Anterior cingulate cortex (tissue), 58 donors: ENCODE data around the gene FBXO10.
"Not testable (repeated sequence)": the region's sequence is repeated elsewhere in the genome, so short reads cannot be mapped to it uniquely, and the experiment has no call there.

Experiments used
- DNase-seq, 58 donors: peaks; one replicate each; lab custom pipeline; 2025; lab: John Stamatoyannopoulos, UW

Gene FBXO10

DNA sequence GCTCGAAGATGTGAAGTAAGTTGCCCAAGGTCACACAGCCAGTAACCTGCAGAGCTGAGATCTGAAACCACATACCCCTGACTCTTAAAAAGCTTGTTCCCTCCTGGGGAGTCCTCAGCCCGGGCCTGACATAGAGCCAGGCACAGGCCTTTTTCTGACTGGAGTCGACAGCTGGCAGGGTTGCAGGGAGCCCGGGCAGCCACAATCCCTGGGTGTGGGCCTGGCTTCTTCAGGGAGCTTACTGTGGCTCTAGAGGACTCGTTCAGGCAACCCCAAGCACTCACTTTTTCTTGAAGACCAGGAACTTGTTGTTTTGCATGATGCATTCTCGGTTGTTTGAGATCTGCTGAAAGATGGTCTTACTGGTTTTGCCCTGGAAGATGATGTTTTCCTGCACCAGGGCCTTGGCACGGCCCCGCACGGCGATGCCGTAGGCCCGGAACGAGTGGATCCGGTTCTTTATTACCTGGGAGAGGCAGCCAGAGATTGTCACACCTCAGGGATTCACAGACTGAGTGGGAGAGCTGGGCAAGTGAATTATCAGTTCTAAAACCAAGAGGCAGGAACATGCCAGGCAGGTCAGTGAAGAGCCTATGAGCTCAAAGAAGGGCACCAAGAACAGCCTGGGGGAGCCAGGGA is 60.4 kb downstream of the FBXO10 start:
- DNase-seq = no peak

DNA sequence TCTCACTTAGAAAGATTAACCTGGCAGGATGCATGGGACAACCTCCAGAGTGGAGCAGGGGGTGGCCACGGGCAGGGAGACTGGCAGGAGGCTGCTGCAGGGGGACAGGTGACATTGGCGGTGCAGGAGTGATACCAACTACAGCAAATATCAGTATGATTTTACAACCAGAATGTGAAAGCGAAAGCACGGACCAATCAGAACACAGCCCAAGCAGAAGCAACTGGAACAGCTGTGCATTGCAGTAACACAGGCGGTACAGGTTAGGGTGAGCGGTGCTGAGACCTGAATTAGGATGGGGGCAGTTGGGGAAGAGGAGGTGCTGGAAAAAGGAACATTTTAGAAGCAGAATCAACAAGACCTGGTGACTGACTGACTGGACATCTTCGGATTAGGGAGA is 61.2 kb downstream of the FBXO10 start:
- DNase-seq = no peak

DNA sequence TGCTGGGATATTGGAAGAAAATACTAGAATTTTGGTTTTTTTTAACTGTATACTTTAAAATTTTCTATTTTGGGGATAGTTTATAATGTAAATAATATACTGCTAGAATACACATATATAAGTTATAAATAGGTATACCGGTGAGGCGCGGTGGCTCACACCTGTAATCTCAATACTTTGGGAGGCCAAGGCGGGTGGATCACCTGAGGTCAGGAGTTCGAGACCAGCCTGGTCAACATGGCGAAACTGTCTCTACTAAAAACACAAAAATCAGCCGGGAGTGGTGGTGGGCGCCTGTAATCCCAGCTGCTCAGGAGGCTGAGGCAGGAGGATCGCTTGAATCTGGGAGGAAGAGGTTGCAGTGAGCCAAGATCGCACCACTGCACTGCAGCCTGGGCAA is 61.8 kb downstream of the FBXO10 start:
- not testable (repeated sequence) for DNase-seq

DNA sequence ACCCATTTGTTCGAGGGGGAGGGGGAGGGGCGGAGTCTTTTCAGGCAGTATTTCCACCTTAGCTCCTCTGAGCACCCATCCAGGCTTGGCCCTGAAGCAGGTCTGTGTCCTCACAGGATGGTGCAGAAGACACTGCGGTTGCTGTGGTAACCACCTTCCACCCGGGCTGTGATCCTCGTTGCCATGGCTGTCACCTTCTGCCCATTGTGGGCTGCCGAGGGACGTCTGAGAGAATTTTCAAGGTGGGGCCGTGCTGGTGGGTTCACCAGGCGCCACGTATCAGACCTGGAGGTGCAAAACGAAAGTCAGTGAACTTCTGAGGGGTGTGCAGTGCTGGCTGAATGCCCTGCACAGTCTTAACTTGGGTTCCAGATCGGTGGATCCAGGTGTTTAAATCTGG is 63.7 kb downstream of the FBXO10 start:
- no peak for DNase-seq

DNA sequence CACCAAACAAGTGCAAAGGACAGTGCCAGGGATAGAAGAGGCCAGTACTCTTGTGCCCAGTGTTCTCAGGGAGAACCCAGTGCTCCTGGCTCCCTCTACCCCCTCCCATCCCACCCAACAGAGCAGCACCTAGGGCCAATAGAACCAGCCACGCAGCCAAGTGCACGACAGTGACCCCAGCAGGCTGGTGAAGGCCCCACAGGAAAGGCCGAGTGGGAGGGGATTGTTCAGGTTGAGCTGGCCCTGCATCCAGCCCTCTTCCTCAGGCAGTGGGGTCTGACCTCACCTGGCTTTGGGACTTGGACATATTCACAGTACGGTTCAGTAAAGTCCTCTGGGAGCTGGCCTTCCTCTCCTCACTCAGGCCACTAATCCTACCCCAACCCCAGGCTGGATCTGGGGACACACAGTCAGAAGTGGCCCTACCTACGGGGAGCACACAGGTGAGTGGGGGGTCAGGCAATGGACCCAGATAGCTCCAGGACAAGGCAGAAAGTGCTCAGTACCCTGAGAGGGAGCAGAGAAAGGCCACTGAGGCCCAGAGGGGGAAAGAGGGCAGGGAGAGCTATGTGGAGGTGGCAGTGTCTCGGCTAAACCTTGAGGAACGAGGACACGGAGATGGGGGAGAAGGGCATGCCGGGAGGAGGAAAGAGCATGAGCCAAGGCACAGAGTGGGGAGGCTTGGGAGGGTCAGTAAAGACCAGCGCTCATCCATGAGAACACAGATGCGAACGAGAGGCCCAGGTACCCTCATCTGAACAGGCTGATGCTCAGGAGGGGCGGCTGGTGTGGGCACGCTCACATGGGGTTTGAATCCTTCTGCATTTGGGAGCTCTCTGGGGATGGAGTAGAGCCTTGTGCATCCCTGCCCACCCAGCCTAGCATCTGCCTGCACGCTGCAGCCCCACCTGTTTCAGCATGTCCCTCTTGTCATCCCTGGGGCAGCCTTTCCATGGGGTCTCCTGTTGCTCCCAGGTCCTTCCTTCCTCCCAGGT is 64.9 kb downstream of the FBXO10 start:
- no peak for DNase-seq

DNA sequence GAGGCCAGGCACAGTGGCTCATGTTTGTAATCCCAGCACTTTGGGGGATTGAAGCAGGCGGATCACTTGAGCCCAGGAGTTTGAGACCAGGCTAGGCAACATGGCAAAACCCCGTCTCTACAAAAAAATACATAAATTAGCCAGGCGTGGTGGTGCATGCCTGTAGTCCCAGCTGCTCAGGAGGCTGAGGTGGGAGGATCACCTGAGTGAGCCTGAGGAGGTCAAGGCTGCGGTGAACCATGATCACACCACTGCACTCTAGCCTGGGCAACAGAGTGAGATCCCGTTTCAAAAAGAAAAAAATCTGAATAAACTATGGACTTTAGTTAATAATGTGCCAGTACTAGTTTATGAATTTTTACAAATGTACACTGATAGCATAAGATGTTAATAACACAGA is 66.1 kb downstream of the FBXO10 start:
- DNase-seq = not testable (repeated sequence)

DNA sequence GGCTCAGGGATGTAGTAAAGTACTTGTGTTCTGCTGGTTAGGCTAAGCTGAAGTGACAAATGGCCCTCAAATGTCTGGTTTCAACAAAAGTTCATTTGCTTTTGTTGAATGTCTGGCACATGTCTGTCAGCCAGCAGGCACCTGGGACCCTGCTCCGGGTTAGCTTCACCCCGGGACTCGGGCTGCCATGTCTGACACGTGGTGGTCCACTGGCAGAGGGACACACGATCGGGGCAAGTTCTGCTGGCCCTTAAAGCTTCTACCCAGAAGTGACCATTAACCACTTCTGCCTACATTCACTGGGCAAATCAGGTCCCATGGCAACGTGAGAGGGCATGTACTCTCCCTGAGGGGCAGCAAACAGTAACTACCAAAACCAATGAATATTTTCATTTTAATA is 66.6 kb downstream of the FBXO10 start:
- DNase-seq = no peak

DNA sequence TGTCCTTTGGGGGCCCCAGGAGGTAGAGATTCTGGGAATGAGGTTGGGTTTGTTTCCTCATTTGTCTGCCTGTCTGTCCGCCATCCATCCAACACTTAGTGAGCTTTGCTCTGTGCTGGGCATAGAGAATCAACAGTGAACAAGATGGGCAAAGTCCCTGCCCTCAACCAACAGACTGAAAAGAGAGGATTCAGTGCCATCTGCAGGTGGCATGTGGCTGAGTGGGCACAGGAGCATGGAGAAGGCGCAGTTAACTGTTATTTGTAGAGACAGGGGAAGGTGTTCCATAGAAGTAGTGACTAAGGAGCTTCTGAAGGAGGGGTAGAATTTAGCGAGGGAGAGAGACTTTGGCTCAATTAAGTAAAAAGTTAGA is 67.4 kb downstream of the FBXO10 start:
- peak in 1 of 58 donors; percentile 4 for DNase-seq

DNA sequence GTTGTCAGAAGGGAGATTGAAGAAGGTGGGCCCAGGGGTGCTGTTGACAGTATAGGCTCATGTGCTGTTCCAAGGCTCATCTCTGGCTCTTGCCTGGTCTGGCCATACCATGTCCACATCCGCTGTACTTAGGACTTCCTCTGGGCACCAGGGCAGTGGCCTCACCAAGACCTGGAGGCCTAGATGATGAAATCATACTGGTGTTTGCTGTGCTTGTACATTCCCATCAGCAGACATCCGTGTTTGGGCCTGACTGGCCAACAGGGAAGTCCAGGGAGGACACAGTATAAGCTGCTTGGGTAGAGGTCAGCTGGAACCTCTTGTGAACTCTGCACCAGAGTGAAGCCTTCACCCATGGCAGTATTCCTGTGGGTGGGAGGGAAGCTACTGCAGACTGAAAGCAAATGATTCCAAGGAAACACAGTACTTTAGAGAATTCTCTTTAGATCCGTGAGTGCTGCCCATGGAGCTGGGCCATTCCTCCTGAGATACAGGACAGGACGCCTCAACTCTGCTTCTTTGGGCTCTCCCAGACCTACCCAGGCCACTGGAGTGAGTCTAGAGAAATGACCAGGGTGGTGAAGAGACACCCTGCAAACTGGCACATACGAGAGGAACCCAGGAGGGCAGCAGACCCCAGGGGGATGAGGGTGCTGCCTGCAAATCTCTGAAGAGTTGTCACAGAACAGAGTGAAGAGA is 67.9 kb downstream of the FBXO10 start:
- no peak for DNase-seq

DNA sequence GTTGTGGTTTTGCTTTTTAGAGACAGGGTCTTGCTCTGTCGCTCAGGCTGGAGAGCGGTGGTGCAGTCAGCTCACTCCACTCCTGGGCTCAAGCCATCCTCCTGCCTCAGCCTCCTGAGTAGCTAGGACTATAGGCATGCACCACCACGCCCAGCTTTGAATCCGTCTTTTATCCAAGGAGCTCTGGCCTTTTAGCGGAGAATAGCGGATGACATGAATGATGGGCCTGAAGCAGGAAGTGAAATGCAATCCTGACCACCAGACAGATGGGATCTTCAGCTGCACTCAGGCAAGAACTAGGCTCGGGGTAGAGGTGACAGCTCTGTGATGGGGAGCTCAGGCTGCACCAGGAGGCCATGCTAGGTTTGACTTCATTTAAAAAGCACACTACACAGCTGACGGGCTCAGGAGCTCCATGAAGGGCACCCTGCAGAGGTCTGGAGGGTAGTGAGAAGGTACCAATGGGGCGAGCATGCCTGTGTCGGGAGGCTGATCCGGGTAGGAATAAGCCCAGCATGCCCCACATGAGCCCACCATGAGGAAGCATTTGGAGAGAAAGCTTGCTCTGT is 68.5 kb downstream of the FBXO10 start:
- DNase-seq = no peak

DNA sequence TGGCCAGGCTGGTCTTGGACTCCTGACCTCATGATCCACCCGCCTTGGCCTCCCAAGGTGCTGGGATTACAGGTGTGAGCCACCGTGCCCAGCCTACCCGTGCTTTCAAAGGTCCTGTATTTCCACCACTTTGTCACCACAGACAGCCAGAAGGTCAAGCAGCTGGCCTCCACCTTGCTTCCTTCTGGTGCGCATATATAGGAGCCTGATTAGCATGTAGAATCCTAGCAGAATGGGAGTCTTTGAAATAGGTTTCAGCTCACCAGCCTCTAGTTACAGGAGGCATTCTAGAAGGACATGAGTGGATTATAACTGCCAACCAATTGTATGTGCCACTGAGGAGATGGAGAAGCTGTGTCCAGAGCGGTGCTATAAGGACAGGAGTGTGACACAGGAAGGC is 71.6 kb downstream of the FBXO10 start:
- no peak for DNase-seq

DNA sequence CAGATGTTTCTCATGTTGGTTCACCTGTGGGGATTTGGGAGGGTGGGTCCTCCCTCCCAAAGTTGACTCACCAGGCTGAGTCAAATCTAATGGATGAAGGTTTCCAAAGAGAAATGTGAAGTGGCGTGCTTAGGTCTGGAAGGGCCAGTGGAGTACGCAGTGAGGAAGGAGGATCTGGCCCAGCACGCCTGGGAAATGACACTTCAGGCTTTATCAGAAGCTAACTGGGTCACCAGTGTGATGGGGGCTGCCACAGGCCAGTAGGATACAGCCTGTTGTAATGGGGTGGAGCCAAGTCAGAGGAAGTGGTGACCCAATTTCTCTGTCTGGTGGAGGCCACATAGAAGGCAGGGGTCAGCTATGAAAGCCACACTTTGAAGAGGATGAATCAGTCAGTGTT is 72.4 kb downstream of the FBXO10 start:
- DNase-seq = no peak

DNA sequence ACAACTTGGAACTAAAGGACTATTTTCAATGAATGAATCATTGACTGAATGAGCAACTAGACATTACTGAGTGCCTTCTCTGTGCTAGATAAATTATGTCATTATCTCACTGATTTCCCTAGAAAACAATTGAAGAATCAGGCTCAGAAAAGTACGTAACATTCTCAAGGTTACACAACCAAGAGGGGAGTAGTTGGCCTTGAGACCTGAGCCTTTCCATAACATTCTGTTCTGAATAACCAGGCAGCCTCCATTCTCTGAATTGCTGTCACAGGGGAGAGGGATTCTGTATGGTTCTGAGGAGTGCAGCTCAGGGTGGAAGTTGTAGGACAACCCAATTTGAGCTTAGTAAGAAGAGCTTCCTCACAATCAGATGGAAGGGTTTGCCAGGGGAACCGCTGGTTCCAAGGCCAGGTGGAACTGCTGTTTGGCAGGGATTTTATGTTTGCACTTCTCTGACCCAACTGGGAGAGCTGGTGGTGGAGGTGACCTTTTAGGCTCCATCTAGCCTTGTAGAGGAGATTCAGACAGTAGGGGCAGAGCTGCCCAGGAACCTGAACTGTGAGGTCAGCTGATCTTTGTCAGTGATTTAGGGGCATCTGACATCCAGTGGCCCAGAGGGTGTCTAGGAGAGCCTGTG is 74.1 kb downstream of the FBXO10 start:
- no peak for DNase-seq

DNA sequence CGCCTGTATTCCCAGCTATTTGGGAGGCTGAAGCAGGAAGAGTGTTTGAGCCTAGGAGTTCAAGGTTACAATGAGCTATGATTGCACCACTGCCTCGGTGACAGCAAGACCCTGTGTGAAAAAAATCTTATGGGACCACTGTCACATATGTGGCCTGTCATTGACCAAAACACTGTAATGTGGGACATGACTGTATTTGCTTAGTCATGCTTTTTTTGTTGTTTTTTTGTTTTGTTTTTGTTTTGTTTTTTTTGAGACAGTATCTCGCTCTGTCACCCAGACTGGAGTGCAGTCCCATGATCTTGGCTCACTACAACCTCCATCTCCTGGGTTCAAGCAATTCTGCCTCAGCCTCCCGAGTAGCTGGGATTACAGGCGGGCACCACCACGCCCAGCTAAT is 76.9 kb downstream of the FBXO10 start:
- DNase-seq = no peak

DNA sequence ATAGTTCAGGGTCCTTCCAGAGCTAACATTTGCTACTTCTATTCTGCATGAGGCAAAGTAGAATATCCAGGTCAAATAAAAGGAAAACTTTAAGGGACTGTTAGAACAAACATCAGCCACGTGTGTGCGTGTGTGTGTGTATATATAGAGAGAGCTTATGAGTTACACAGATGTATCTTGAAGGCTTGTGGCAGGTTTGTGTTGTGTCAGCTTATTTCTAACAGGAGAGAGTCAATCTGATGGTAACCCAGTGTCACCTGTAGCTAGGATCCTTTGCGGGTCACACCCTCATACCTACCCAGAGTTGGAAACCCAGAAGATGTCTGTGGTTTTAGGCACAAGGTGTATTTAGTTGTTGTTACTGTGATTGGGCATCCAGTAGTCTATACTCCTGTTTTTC is 77.7 kb downstream of the FBXO10 start:
- DNase-seq = no peak

DNA sequence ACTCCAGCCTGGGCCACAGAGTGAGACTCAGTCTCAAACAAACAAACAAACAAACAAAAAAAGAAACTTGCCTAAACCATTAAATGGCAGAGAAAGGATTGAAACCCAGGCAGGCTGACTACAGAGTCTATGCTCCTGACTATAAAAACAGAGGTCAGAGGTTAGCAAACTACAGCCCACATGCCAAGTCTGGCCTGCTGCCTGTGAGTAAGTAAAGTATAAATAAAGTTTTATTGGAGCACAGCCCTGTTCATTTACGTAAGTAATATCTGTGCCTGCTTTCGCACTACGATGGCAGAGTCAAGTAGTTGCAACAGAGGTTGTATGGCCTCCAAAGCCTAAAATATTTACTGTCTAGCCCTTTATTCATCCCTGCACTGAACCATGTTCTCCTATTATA is 78.9 kb downstream of the FBXO10 start:
- no peak for DNase-seq

DNA sequence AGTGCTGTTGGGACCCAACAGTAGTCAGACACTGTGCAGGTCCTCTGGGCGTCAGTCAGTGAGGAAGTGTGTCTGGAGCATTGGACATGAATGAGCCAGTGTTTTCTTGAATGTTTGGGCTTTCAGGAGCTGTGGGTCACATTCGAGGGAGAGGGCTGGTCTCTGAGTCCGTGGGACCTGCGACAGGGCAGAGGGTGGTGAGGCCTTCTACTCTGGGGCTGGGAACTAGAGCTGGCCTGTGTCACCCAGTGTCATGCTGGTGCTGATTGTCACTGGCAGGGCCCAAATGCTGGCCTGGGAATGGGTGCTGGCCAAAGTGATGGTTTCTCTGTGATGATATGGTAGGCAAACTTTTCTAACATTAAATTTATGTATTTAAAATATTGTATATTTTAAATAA is 80.2 kb downstream of the FBXO10 start:
- DNase-seq = no peak

DNA sequence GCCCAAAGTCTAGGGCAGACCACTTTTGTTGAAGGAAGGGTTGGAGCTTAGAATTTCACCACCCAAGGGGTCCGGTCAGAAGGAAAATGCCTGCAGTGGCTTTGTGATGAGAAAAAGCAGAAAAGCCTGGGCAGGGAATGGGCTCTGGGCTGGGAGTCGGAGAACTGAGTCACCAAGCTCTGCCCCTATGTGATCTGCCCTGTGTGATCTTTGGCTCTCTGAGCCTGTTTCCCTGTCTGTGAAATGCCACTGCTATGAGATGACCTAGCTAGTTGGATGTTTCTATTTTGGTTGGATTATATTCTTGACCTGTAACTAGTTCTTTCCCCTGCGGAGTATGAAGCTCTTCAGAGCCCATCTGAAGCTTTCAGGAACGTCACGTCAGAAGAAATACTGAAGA is 80.6 kb downstream of the FBXO10 start:
- no peak for DNase-seq

DNA sequence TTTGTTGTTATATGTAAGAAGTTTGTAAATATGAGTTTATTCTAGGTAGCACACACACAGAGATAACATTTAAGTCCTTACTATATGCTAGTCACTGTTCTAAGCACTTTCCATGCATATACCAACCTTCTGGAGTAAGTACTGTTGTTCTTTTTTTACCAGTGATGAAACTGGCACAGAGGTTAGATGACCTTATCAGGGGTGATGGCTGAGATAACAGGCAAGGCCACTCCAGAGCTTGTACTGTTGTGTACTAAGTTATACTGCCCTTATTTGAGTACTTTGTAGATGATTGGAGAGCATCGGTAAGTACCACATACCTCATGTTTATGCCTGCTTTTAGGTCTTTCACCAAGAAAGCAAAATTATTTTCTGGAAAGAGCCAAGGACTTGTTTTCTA is 84.2 kb downstream of the FBXO10 start:
- DNase-seq = no peak
